GM19397 (cell line): ENCODE measurements around the gene DYNLRB1.

Source experiments
- ATAC-seq: cut with Tn5 transposase; IDR thresholded peaks from one replicate; pipeline ENCODE4 v1.9.1; 2021; ENCODE audit warnings: mild to moderate bottlenecking, moderate library complexity; ENCODE audit not compliant: unreplicated experiment

The DYNLRB1 gene

DNA sequence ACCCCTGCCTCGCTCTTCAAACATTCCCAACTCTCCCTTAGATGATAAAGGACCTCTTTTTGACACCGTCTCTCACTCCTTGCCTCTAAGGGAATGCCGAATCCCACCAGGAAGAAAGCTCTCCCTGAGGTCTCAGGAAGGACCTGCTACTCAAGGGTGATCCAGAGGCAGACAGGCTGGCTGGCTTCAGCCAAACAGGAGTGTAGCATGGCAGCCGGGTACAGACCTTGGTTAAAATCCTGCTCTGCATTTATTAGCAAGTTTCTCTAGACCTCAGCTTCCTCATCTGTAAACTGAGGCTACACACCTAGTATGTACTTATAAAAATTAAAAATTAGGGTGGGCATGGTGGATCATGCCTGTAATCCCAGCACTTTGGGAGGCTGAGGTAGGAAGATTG is 59.5 kb downstream of the DYNLRB1 start:
- no peak for ATAC-seq

DNA sequence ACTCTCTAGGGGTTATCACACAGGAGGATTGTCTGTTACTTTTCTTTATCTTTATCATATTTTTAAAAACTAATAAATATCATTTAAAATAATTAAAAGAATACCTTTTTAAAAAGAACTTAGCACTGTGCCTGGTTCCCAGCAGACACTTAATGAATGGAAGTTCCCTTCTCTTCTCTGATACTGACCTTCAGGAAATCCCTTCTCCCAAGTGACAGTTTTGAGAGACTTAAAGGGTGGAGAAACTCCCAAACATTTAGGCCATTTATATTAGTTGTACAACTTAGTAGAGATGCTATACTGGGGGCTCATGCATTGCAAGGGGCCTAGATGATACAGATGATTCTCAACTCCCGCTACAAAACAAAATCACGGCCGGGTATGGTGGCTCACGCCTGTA is 60.8 kb downstream of the DYNLRB1 start:
- ATAC-seq, result no peak

DNA sequence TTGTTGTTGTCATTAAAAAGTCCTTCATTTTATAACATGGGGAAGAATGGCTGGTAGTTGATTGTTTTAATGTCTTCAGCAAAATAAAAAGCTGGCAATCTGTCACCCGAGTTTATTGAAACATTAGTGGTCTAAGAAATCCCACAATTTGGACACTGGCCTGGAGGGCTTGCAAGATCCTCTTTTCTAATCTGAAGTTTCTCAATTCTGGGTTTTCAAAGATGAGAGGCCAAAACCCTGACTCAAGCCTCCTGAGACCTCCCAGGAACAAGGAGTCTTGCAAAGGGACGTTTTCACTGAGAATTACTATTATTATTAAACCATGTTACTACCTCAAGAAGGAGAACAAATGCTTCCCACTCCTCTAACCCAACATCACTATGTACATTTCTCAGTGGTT is 61.8 kb downstream of the DYNLRB1 start:
- ATAC-seq, result no peak

DNA sequence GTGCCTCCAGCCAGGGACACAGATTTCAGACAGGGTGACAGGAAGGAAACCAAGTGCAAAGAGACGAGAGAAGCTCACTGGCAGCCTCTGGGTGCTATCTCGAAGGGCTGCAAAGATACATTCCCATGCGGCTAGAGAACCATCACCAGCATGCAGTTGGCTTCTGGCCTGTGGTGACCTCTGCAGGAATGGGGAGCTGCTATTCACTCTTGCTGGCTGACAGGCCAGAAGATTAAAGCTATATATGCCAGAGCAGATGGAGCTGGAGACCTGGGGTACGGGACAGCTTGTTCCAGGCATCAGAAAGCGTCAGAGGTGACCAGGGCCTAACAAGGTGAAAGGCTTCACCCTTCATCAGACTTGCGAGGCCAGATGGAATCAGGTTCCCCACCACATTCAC is 62.3 kb downstream of the DYNLRB1 start:
- ATAC-seq, result no peak

DNA sequence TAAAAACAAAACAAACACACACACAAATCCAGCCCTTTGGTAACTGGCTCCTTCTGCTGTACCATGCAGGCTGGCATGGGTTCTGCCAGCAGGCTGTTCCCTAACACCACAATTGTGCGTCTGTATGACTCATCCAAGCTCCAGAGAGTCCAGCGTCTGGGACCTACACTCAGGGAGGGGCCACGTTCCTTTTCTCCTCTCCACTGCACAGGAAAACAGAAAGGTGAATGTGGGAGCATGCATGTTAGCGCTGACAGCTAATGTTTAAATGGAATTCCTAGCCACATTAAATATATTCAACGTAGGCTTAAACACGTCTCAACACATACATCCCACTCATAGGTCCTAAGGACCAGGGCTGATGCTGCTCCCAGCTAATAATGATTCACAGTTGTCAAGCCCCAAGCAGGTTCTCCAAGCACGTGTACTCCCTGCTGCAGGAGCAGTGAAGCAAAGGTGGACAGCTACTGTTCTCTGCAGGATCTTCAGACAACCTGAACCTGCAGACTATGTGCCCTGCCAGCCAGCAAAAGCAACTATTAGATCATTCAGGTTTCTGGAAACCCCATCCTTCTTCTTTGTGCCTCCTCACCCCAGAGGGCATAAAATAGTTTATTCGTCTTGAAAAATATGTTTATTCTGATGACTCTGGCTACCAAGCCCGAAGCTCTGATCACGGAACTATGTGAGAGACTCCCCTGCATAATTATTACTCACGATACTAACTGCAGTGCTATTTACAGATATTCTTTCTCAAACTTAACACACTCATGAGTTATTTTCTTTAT is 63.2 kb downstream of the DYNLRB1 start:
- no peak for ATAC-seq

DNA sequence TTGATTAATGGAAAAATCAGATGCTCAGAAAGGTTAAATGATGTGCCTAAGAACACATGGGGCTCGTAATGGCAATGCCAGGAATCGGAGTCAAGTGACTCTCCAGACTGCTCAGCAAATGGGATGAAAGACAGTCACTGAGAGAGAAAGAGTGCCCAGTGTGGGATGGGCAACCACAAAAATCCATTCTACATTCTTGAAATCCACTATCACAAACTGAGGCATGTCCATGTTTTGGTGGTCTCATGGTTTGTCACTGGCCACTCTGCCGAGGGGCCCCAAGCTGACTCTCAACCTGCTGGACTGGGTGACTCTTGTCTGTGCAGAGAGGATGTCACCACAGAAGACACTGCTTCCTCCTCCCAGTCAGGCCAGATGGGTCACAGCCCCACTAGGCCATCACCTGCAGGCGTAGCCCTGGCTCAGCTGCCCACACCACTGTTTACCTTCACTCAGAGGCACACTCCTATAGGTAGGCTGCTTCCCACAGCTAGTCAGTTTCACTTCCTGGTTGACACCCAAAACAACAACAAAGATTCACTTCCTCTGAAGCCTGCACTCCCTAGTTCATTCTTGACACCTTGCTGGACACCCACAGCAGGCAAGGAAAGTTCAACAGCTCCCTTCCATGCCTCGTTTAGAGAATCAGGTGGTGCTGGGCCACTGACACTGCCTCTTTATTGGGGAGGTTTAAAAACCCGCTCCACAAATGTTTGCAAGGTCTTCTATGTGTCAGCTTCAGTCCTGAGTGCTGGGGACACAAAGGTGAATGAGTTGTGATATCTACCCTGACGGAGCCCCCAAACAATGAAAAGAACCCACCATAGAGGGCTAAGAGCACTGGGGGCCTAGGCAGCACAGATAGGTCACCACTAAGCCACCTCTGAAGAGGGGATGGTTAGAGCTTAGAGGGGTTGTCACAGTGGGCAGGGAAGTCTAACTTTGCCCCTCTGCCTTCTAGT is 64.0 kb downstream of the DYNLRB1 start:
- ATAC-seq, result peak; percentile 69

DNA sequence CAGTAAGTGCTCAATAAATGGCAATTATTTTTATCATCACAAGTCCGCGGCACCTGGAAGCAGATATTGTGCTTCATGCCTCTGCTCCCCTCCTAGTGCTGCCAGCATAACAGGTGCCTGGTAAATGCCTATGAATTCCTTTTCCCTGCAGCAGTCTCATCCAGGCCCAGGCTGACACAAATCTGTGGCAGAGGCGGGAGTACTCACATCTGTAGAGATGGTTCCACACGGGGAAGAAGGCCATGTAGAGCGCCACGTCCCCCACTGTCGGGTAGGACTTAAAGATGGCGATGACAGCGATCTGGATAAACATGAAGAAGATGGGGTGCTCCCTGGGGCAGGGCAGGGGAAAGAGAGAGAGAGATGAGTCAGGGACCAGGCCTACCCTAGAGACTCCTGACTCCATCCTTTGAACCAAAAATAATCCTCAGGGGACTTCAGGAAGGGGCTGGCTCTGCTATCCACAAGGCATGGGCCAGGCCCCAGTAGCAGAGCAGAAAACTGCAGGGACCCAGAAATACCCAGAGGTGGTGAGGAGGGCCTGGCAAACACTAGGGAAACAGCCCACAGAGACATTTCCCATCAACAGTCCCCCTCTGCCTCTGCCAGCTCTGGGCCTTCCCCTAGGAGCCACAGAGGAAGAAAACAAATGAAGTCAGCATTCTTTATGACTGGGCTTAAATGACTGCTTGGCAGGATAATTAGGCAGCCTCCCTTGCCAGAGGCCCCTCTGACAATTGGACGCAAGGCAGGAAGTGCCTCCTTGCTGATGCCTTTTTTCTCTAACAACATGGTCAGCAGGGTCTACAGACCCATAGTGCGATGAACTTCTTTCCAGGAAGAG is 65.3 kb downstream of the DYNLRB1 start:
- no peak for ATAC-seq

DNA sequence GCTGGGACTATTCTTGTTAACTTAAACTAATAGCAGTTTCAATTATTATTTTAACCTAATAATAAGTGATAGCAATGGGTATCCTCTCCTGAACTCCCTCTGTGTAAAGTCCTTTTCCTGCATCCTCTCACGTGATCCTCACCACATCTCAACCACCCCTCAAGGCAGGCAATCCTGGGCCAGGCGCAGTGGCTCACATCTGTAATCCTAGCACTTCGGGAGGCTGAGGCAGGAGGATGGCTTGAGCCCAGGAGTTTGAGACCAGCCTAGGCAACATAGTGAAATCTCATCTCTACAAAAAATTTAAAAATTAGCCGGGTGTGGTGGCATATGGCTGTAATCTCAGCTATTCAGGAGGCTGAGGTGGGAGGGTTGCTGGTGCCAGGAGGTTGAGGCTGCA is 66.0 kb downstream of the DYNLRB1 start:
- ATAC-seq, result no peak

DNA sequence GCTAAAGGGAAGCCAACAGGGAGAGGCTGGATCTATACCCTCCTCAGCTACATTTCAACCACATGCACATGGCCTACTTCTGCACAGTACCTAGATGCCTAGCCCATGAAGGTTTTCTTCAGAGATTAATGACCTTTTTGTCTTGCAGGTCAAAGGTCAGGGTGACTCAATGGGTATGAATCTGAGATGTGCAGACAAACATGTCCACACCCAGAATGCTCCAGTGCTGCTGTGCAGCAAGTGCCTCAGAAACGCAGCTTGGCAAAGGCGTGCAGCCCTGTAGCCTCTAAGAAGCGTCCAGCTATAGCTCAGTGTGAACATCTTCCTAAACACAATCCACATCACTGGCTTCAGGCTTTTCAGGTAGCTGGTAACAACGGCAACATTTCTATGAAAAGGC is 66.7 kb downstream of the DYNLRB1 start:
- ATAC-seq, result no peak

DNA sequence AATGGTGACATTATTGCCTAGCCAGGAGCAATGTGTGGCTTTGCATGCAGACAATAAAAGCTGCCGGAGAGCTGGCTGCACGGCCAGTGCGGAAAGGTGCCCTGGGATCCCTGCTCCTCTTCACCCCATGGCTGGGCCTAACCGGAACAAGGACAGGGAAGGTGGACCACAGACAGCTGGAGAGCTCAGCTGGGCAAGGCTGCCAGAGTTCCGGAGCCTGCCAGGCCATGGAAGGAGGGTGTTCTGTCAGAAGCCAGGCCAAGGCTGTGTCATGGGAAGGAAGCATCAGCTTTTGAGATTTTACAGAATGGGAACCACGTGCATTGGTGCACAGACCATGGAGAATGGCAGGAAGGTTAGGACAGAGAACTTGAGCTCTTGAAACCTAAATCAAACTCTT is 67.3 kb downstream of the DYNLRB1 start:
- no peak for ATAC-seq

DNA sequence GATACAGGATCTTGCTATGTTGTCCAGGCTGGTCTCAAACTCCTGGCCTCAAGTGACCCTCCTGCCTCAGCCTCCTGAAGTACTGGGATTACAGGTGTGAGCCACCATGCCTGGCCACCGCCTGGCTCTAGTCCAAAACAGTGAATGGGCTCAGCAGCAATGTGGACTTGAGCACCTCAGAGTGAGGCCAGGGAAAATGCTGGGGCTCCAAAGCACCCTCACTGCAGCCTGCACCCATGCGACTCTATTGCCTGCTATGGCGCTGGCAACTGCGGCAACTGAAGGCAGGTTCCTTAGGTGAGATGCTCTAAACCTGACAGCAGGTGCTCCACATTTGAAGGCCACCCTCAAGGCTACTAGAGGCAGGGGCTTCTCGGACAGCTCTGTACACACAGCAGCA is 68.8 kb downstream of the DYNLRB1 start:
- no peak for ATAC-seq

DNA sequence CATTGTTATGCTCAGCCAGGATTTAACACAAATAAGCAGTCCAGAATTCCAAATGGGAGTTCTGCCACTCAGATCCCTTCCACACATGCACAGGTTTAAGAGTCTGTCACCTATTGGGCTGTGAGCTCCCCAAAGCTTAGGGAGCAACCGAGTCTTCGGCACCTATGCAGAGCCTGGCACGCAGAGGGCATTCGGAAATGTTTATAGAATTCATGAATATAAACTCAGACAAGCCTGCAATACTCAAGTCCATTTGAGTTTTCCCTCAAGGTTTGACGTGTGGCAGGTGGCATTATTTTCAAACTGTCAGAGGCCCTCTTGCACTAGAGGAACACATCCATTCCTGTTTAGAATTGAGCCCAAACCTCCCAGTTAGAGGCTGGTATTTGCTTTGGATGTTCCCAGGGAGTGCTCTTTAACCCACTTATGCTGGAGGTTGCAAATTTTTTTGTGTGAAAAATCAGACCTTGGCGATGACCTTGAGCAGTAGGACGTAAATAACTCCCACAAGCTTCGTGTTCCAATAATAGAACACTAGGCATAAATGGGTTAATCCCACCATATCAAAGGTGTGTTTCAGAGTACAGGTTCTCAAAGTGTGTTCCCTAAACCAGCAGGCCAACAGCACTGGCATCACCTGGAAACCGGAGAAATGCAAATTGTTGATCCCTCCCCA is 70.4 kb downstream of the DYNLRB1 start:
- ATAC-seq, result no peak
